ENCODE data around the gene ACER2. TPM values are rescaled to one million over a fixed set of nuclear protein-coding genes. Genes with fewer than 3 reads are reported as not detected.
"Not testable (repeated sequence)": the region's sequence is repeated elsewhere in the genome, so short reads cannot be mapped to it uniquely, and the experiment has no call there.

The ACER2 gene
- total RNA-seq, 2 experiments from 2014 or later, result 1.5 to 1.6 TPM

GRCh38 chr9:19380826-19381075 is 28.1 kb upstream of the ACER2 start:
- ChIA-PET CTCF (interaction anchor here (1.8 kb wide), 1 partner anchor 84 kb away, joined by 9 read pairs; no protein-coding TSS in a partner anchor), POLR2A (interaction anchor here (0.6 to 1.3 kb wide), 2 partner anchors 79 to 148 kb away, joined by 3 to 7 read pairs; no protein-coding TSS in a partner anchor)
- H3K27ac Mint-ChIP-seq, result peak overlapping the region; percentile 100
- H3K9me3 Mint-ChIP-seq (ENCODE audit: low read depth), result no peaks in the 10 kb centered on the region
- peaks cover 50% of the 10 kb centered on the region for H3K36me3 Mint-ChIP-seq (ENCODE audit: low read depth)
- intact Hi-C loops (cut with DNase I, micrococcal nuclease), result loop anchor here (1.0 to 5.0 kb wide), 12 partner anchors 28 to 332 kb away; partner anchors contain the start of genes DENND4C (in 2 of the 2), RRAGA (in 2 of the 2) and PLIN2 (in 1 of the 2)
- ATAC-seq (no peak), DNase-seq (no peak)
- peaks cover 37% of the 10 kb centered on the region for H3K4me1 Mint-ChIP-seq
- H3K4me3 Mint-ChIP-seq, result peak overlapping the region; percentile 99
- H3K27me3 Mint-ChIP-seq, result no peaks in the 10 kb centered on the region

GRCh38 chr9:19381656-19382055 is 27.2 kb upstream of the ACER2 start:
- no peak for ATAC-seq
- peaks cover 41% of the 10 kb centered on the region for H3K36me3 Mint-ChIP-seq (ENCODE audit: low read depth)
- peak overlapping the region; percentile 99 for H3K4me3 Mint-ChIP-seq
- intact Hi-C loops (cut with DNase I, micrococcal nuclease), result loop anchor here (2.0 to 5.0 kb wide), 5 partner anchors 61 to 333 kb away; partner anchors contain the start of genes DENND4C (in 1 of the 2) and RRAGA (in 1 of the 2)
- H3K9me3 Mint-ChIP-seq (ENCODE audit: low read depth), result no peaks in the 10 kb centered on the region
- ChIA-PET POLR2A (no interaction called here), CTCF (no interaction called here)
- H3K27ac Mint-ChIP-seq, result no peak overlapping the region
- DNase-seq, result no peak
- H3K27me3 Mint-ChIP-seq, result no peaks in the 10 kb centered on the region
- H3K4me1 Mint-ChIP-seq, result peaks cover 29% of the 10 kb centered on the region

- DNase-seq; H3K4me3 Mint-ChIP-seq; H3K36me3 Mint-ChIP-seq (ENCODE audit: low read depth); H3K27me3 Mint-ChIP-seq; H3K27ac Mint-ChIP-seq; intact Hi-C loops (cut with DNase I, micrococcal nuclease); ATAC-seq; CTCF ChIA-PET; POLR2A ChIA-PET; H3K9me3 Mint-ChIP-seq (ENCODE audit: low read depth): not testable (repeated sequence)
- H3K4me1 Mint-ChIP-seq, result peaks cover 16% of the 10 kb centered on the region
Measured at GRCh38 chr9:19385212-19385611, 23.6 kb upstream of the ACER2 start.

DNA sequence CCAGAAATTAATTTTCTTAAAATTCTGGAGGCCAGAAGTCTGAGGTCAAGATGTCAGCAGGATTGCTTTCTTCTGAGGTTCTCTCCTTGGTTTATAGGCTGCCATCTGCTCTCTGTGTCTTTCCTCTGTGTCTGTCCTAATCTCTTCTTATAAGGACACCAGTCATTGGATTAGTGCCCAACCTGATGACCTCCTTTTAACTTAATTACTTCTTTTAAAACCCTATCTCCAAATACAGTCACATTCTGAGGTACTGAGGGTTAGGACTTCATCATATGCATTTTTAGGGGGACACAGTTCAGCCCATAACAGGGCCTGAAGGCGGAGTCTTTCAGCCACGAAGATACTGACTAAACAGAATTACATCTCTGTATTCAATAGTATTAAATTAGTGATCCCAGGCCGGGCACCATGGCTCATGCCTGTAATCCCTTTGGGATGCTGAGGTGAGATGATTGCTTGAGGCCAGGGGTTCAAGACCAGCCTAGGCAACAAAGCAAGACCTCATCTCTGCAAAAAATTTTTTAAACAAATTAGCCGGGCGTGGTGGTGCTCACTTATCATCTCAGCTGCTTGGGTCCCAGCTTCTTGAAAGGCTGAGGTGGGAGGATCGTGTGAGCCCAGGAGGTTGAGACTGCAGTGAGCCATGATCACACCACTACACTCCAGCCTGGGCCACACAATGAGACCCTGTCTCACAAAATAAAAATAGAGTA is 22.9 kb upstream of the ACER2 start:
- H3K4me3 Mint-ChIP-seq, result no peak overlapping the region
- intact Hi-C loops (cut with DNase I, micrococcal nuclease), result no loop called here
- DNase-seq, result no peak
- peaks cover 2% of the 10 kb centered on the region for H3K36me3 Mint-ChIP-seq (ENCODE audit: low read depth)
- CTCF ChIA-PET, result no interaction called here
- no peak for ATAC-seq
- H3K27me3 Mint-ChIP-seq, result peaks cover 3% of the 10 kb centered on the region
- POLR2A ChIA-PET, result no interaction called here
- H3K4me1 Mint-ChIP-seq, result peaks cover 14% of the 10 kb centered on the region
- peaks cover 2% of the 10 kb centered on the region for H3K9me3 Mint-ChIP-seq (ENCODE audit: low read depth)
- H3K27ac Mint-ChIP-seq, result no peak overlapping the region

GRCh38 chr9:19386502-19387044 is 22.2 kb upstream of the ACER2 start:
- DNase-seq, result no peak
- intact Hi-C loops (cut with DNase I, micrococcal nuclease), result no loop called here
- Mint-ChIP-seq H3K27me3 (peaks cover 3% of the 10 kb centered on the region), H3K9me3 (ENCODE audit: low read depth) (peaks cover 2% of the 10 kb centered on the region), H3K4me1 (peaks cover 9% of the 10 kb centered on the region), H3K36me3 (ENCODE audit: low read depth) (no peaks in the 10 kb centered on the region), H3K4me3 (no peak overlapping the region), H3K27ac (no peak overlapping the region)
- POLR2A ChIA-PET, result no interaction called here
- CTCF ChIA-PET, result no interaction called here
- ATAC-seq, result no peak

- ATAC-seq (no peak), DNase-seq (no peak)
- ChIA-PET CTCF (no interaction called here), POLR2A (no interaction called here)
- Mint-ChIP-seq H3K4me1 (peaks cover 3% of the 10 kb centered on the region), H3K9me3 (ENCODE audit: low read depth) (peaks cover 2% of the 10 kb centered on the region), H3K27ac (no peak overlapping the region), H3K36me3 (ENCODE audit: low read depth) (no peaks in the 10 kb centered on the region), H3K27me3 (peaks cover 3% of the 10 kb centered on the region), H3K4me3 (no peak overlapping the region)
- intact Hi-C loops (cut with DNase I, micrococcal nuclease), result no loop called here
Measured at GRCh38 chr9:19387317-19387716, 21.5 kb upstream of the ACER2 start.

DNA sequence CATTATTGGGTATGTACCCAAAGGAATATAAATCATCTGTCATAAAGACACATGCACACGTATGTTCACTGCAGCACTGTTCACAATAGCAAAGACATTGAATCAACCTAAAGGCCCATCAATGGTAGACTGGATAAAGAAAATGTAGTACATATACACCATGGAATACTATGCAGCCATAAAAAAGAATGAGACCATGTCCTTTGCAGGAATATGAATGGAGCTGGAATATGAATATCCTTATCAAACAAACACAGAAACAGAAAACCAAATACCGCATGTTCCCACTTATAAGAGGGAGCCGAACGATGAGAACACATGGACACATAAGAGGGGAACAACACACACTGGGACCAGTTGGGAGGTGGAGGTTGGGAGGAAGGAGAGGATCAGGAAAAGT is 19.3 kb upstream of the ACER2 start:
- POLR2A ChIA-PET; DNase-seq; H3K9me3 Mint-ChIP-seq (ENCODE audit: low read depth); H3K27me3 Mint-ChIP-seq; intact Hi-C loops (cut with DNase I, micrococcal nuclease); H3K36me3 Mint-ChIP-seq (ENCODE audit: low read depth); H3K4me3 Mint-ChIP-seq; H3K27ac Mint-ChIP-seq; H3K4me1 Mint-ChIP-seq; ATAC-seq: not testable (repeated sequence)
- CTCF ChIA-PET, result interaction anchor here (0.6 kb wide), 1 partner anchor 341 kb away, joined by 3 read pairs; no protein-coding TSS in a partner anchor

GRCh38 chr9:19397845-19398244 is 11.0 kb upstream of the ACER2 start:
- Mint-ChIP-seq H3K36me3 (ENCODE audit: low read depth) (no peaks in the 10 kb centered on the region), H3K27me3 (no peaks in the 10 kb centered on the region), H3K27ac (no peak overlapping the region), H3K4me3 (no peak overlapping the region), H3K9me3 (ENCODE audit: low read depth) (no peaks in the 10 kb centered on the region), H3K4me1 (no peaks in the 10 kb centered on the region)
- no peak for ATAC-seq
- intact Hi-C loops (cut with DNase I, micrococcal nuclease), result no loop called here
- no peak for DNase-seq
- POLR2A ChIA-PET, result interaction anchor here (0.7 kb wide), 1 partner anchor 23 kb away, joined by 4 read pairs; no protein-coding TSS in a partner anchor
- CTCF ChIA-PET, result no interaction called here

DNA sequence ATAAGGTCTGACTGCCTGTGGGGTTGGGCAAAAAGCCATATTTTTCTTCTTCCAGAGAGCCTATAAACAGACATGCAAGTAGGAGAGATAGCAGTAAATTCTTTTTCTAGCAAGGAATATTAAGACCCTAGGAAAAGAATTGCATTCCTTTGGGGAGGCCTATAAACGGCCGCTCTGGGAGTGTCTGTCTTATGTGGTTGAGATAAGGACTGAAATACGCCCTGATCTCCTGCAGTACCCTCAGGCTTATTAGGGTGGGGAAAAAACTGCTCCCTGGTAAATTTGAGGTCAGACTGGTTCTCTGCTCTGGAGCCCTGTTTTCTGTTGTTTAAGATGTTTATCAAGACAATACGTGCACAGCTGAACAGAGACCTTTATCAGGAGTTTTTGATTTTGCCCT is 5.6 kb upstream of the ACER2 start:
- H3K36me3 Mint-ChIP-seq (ENCODE audit: low read depth); H3K9me3 Mint-ChIP-seq (ENCODE audit: low read depth); H3K4me1 Mint-ChIP-seq; H3K4me3 Mint-ChIP-seq; H3K27me3 Mint-ChIP-seq; DNase-seq; ATAC-seq; intact Hi-C loops (cut with DNase I, micrococcal nuclease); H3K27ac Mint-ChIP-seq; POLR2A ChIA-PET; CTCF ChIA-PET: not testable (repeated sequence)

DNA sequence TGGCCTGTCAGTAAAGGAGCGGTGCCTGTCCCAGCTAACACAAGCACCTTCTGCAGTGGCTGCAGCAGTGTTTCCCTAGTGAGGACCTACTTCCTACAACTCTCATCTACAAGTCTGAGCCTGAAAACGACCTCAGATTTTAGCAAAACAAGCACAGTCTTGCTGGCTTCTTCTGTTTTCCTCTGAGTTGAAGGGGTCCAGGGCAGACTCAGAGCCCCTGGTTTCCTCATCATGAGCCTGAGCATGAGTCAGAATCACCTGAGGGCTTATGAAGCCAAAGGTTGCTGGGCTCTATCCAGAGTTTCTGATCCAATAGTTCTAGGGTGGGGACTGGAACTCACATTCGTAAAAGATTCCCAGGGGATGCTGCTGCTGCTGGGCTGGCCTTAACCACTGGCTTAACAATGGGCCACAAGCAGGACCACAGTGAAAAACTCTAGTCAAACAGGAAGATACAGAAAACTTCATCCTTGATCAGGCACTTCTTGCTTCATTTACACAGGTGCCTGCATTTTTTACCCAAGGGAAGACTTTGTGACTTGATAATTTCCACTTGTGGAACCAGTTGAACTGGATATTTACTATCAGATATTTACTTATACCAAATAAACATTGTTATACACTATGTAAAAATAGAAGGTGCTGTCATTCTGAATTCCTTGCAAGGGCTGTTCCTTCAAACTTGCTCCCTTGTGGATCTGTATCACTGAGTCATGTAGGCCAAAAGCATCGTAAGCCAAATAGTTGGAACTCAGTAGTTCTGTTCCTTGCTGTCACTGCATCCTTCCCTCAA is 4.3 kb upstream of the ACER2 start:
- POLR2A ChIA-PET, result no interaction called here
- no peaks in the 10 kb centered on the region for H3K9me3 Mint-ChIP-seq (ENCODE audit: low read depth)

DNA sequence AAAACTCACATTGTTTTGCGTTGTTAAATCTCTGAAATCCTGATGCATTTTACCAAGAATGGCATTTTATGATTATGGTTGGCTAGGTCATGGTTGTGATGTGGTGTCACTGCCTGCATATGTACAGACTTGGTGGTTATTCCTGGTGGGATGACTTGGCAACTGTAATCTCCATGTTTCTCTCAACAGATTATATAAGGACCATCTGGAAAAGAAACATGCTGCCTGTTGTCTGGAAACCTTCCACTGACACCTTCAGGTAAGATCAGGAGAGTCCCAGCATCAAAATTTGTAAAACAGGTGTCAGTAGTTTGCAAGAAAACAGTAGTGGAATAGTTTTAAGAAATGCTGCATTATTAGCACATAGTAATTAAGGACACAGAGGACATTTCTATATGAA is 3.0 kb upstream of the ACER2 start:
- peaks cover 6% of the 10 kb centered on the region for H3K4me1 Mint-ChIP-seq
- intact Hi-C loops (cut with DNase I, micrococcal nuclease), result no loop called here
- no peaks in the 10 kb centered on the region for H3K27me3 Mint-ChIP-seq
- no peaks in the 10 kb centered on the region for H3K9me3 Mint-ChIP-seq (ENCODE audit: low read depth)
- ChIA-PET POLR2A (no interaction called here), CTCF (no interaction called here)
- DNase-seq (no peak), ATAC-seq (no peak)
- no peak overlapping the region for H3K4me3 Mint-ChIP-seq
- no peak overlapping the region for H3K27ac Mint-ChIP-seq
- no peaks in the 10 kb centered on the region for H3K36me3 Mint-ChIP-seq (ENCODE audit: low read depth)

More for the DNA sequence above, 4.3 kb upstream of the ACER2 start:
- DNase-seq (no peak), ATAC-seq (no peak)
- Mint-ChIP-seq H3K36me3 (ENCODE audit: low read depth) (no peaks in the 10 kb centered on the region), H3K27ac (no peak overlapping the region), H3K4me1 (no peaks in the 10 kb centered on the region), H3K4me3 (no peak overlapping the region), H3K27me3 (no peaks in the 10 kb centered on the region)
- CTCF ChIA-PET, result no interaction called here
- intact Hi-C loops (cut with DNase I, micrococcal nuclease), result no loop called here

GRCh38 chr9:19408316-19408692 is 505 bp upstream of the ACER2 start:
- H3K9me3 Mint-ChIP-seq (ENCODE audit: low read depth), result no peaks in the 10 kb centered on the region
- intact Hi-C loops (cut with DNase I, micrococcal nuclease), result loop anchor here (1.0 kb wide), 5 partner anchors 28 to 359 kb away; partner anchors contain the start of genes RPS6 (in 2 of the 2), DENND4C (in 1 of the 2), HAUS6 (in 1 of the 2) and RRAGA (in 1 of the 2)
- H3K4me3 Mint-ChIP-seq, result peak overlapping the region; percentile 89
- DNase-seq (no peak), ATAC-seq (no peak)
- H3K36me3 Mint-ChIP-seq (ENCODE audit: low read depth), result no peaks in the 10 kb centered on the region
- no peak overlapping the region for H3K27ac Mint-ChIP-seq
- ChIA-PET POLR2A (interaction anchor here (1.2 kb wide), 1 partner anchor 33 kb away, joined by 3 read pairs; no protein-coding TSS in a partner anchor), CTCF (no interaction called here)
- no peaks in the 10 kb centered on the region for H3K27me3 Mint-ChIP-seq
- H3K4me1 Mint-ChIP-seq, result peaks cover 6% of the 10 kb centered on the region
